Measurements from ENCODE around the gene ABCB10. TPM values are rescaled to one million over a fixed set of nuclear protein-coding genes. Genes with fewer than 3 reads are reported as not detected.

The ABCB10 gene
- total and polyA plus RNA-seq, 7 donors, result 6.9 to 20.8 (median 10.8) TPM

- Histone ChIP-seq H3K36me3 (ENCODE audit: insufficient read depth in 1 of 2, low read depth in 1 of 2) (no peaks in the 10 kb centered on the region), H3K27ac (peak overlapping the region; percentile 2), H3K9me3 (no peaks in the 10 kb centered on the region), H3K4me1 (peaks cover 7% of the 10 kb centered on the region), H3K27me3 (ENCODE audit: insufficient read depth in 3 of 3, low read length in 2 of 3) (no peaks in the 10 kb centered on the region), H3K4me3 (peak overlapping the region; percentile 9)
- 19 to 28% (median 23%) methylated on average over 11 of the region's 11 CpGs for WGBS, 3 donors
- ATAC-seq (peak; percentile 42 to 87 (median 79)), DNase-seq (peak; percentile 43 to 66)
- intact Hi-C loops (cut with DNase I), result no loop called here
- no peak for TF ChIP-seq CTCF (IDR thresholded peaks at IDR 0.05)
Observed at GRCh38 chr1:229582011-229582694, 23.6 kb upstream of the ABCB10 start.

DNA sequence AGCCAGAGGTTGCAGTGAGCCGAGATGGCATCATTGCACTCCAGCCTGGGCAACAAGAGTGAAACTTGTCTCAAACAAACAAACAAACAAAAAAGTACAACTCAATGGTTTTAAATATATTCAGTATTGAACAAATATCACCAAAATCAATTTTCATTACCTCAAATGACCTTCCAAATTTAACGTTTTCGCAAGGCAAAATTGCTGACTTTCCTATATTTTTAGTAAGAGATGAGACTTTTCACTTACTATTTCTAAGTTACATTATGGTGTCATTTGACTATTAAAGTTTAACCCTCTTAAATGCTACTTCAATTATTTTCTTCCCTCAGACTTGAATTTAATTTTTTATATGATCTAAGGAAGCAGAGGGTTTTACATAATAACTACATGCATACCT is 23.0 kb upstream of the ABCB10 start:
- H3K4me3 ChIP-seq, result no peak overlapping the region
- 80 to 92% (median 82%) methylated on average over 3 of the region's 3 CpGs for WGBS, 3 donors
- ATAC-seq, result no peak

DNA sequence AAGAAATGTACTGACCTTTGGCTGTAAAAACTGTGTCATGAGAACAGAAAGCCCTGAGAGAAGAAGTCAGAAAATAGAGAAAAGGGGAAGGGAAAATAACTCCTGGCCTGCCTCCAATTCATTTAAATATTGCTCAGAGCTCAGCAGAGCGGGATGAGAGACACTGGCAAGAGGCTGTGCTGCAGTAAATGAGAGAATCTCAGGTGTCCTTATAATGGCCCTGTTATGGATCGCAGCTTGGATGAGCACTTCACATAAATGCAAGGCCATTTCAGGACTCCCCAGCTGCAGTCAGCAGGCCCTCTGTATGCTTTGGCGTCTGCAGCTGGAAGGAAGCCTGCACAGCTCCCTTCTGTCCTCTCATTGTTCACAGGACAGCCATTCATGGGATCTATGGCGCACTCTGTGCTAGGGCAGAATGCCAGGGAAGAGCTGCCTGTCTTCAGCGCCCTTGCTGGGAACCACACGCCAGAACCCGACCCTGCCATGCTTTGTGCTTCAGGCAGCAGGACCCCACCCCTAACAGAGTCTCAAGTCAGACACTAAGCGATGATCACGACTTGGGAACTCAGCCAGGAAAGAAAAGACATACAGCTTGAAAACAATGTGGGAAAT is 20.7 kb upstream of the ABCB10 start:
- Histone ChIP-seq H3K4me3 (peak overlapping the region; percentile 13), H3K27ac (no peak overlapping the region), H3K36me3 (ENCODE audit: insufficient read depth in 1 of 2, low read depth in 1 of 2) (no peaks in the 10 kb centered on the region), H3K4me1 (peaks cover 7% of the 10 kb centered on the region), H3K9me3 (no peaks in the 10 kb centered on the region), H3K27me3 (ENCODE audit: insufficient read depth in 3 of 3, low read length in 2 of 3) (no peaks in the 10 kb centered on the region)
- no peak for TF ChIP-seq CTCF (IDR thresholded peaks at IDR 0.05)
- intact Hi-C loops (cut with DNase I), result no loop called here
- ATAC-seq (peak; percentile 34 to 64 (median 45)), DNase-seq (no peak)
- 5 to 11% (median 10%) methylated on average over 9 of the region's 9 CpGs for WGBS, 3 donors

More for the DNA sequence above, 23.0 kb upstream of the ABCB10 start:
- intact Hi-C loops (cut with DNase I), result no loop called here
- DNase-seq, result no peak
- H3K9me3 ChIP-seq, result no peaks in the 10 kb centered on the region
- no peak for TF ChIP-seq CTCF (IDR thresholded peaks at IDR 0.05)
- H3K27me3 ChIP-seq (ENCODE audit: insufficient read depth in 3 of 3, low read length in 2 of 3), result no peaks in the 10 kb centered on the region
- peaks cover 7% of the 10 kb centered on the region for H3K4me1 ChIP-seq
- H3K36me3 ChIP-seq (ENCODE audit: insufficient read depth in 1 of 2, low read depth in 1 of 2), result no peaks in the 10 kb centered on the region
- no peak overlapping the region for H3K27ac ChIP-seq

DNA sequence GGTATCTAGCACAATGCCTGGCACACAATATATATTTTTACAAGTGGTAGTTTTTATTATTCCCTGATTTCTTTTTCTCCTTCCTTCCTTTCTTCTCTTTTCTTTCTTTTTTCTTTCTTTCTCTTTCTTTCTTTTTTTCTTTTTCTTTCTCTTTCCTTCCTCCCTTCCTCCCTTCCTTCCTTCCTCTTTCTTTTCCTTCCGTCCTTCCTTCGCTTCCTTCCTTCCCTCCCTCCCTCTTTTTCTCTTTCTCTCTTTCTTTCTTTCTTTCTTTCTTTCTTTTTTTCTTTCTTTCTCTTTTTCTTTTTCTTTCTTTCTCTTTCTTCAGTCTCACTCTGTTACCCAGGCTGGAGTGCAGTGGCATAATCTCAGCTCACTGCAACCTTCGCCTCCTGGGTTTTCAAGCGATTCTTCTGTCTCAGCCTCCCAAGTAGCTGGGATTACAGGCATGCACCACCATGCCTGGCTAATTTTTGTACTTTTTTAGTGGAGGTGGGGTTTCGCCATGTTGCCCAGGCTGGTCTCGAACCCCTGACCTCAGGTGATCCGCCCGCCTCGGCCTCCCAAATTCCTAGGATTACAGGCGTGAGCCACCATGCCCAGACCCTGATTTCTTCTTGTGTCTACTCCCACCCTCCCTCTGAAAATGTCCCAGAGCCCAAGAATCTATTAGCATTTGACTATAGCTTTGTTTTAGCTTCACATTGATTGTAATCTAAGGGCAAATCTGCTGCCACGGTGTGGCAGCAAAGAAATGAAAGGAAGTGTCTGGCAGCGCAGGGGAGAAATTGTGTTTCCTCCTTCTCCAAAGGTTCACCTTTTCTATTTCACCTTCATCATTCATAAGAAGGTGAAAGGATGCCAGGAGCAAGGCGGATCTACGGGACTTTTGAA is 19.9 kb upstream of the ABCB10 start:
- Histone ChIP-seq H3K4me1 (peaks cover 7% of the 10 kb centered on the region), H3K4me3 (no peak overlapping the region), H3K27me3 (ENCODE audit: insufficient read depth in 3 of 3, low read length in 2 of 3) (no peaks in the 10 kb centered on the region), H3K36me3 (ENCODE audit: insufficient read depth in 1 of 2, low read depth in 1 of 2) (no peaks in the 10 kb centered on the region), H3K9me3 (no peaks in the 10 kb centered on the region), H3K27ac (no peak overlapping the region)
- no peak for TF ChIP-seq CTCF (IDR thresholded peaks at IDR 0.05)
- intact Hi-C loops (cut with DNase I), result no loop called here
- no peak for ATAC-seq
- DNase-seq, result no peak
- 71 to 77% (median 73%) methylated on average over 13 to 14 of the region's 14 CpGs for whole genome bisulfite sequencing, 3 donors
